Panc1 (cell line): ENCODE measurements around the gene CPT1C. TPM values are rescaled to one million over a fixed set of nuclear protein-coding genes. Genes with fewer than 3 reads are reported as not detected.

ENCODE experiments used
- ATAC-seq: fragments of 200-7000 bp; cut with Tn5 transposase; 2 replicates; pipeline ENCODE4 v1.9.1; 2020; ENCODE audit warnings: mild to moderate bottlenecking, moderate library complexity
- BruUV-seq: library from RNA; stranded (reverse); fragments of 400-500 nt; replicated peaks from 2 replicates; lab custom pipeline; 2021; lab: Mats Ljungman, UMichigan
- CTCF ChIA-PET: fragments of 300-600 bp; sonication (Branson Sonifier 250); formaldehyde crosslinking; loops from one replicate; lab custom pipeline; 2022; ENCODE audit warnings: antibody characterized with exemption; lab: Charles Lee
- POLR2A ChIA-PET: fragments of 300-600 bp; sonication (Branson Sonifier 250); formaldehyde crosslinking; loops from one replicate; lab custom pipeline; 2022; ENCODE audit warnings: antibody characterized with exemption; lab: Charles Lee
- DNase-seq: peaks from one replicate; pipeline ENCODE4 v3.0.0-alpha.2; 2010; ENCODE audit warnings: low read depth, low spot score
- H3K27ac ChIP-seq: 2 replicates; pipeline ENCODE4 v1.5.1; 2011; ENCODE audit warnings: mild to moderate bottlenecking, low read length, inconsistent platforms
- H3K27me3 ChIP-seq: fragments of 200-500 bp; sonication (Bioruptor generic); 2 replicates; pipeline ENCODE4 v1.6.0; 2014; ENCODE audit warnings: low read length, inconsistent platforms; ENCODE audit not compliant: control insufficient read depth, insufficient read depth
- H3K36me3 ChIP-seq: fragments of 200-500 bp; sonication (Bioruptor generic); 2 replicates; pipeline ENCODE4 v1.5.1; 2014; ENCODE audit warnings: inconsistent platforms, mild to moderate bottlenecking, low read length, moderate library complexity; ENCODE audit not compliant: control insufficient read depth, insufficient read depth
- H3K4me1 ChIP-seq: 2 replicates; pipeline ENCODE4 v1.5.1; 2011; ENCODE audit warnings: inconsistent platforms, mild to moderate bottlenecking, low read length, moderate library complexity; ENCODE audit not compliant: control insufficient read depth, insufficient read depth
- H3K4me3 ChIP-seq, 2 experiments: 2 replicates each; pipeline ENCODE4 v1.5.1; 2011 to 2012; ENCODE audit warnings: low read depth in 2 of 2, low read length in 2 of 2, mild to moderate bottlenecking in 2 of 2, inconsistent platforms in 1 of 2, moderate library complexity in 1 of 2
- H3K9me3 ChIP-seq: fragments of 200-500 bp; sonication (Bioruptor generic); 2 replicates; pipeline ENCODE4 v1.5.1; 2014; ENCODE audit warnings: low read depth, mild to moderate bottlenecking, inconsistent platforms, low read length, moderate library complexity; ENCODE audit not compliant: control insufficient read depth, insufficient read depth
- POLR2AphosphoS5 ChIP-seq: IDR thresholded peaks from 2 replicates; pipeline ENCODE4 v1.6.1; 2012; ENCODE audit warnings: mild to moderate bottlenecking, low read depth, low read length, moderate library complexity
- REST ChIP-seq, 2 experiments: IDR thresholded peaks; 2 replicates each; pipeline ENCODE4 v1.6.1; 2011 to 2012; ENCODE audit warnings: low read depth in 2 of 2, control low read depth in 1 of 2, low read length in 1 of 2, mild to moderate bottlenecking in 1 of 2, moderate library complexity in 1 of 2; ENCODE audit not compliant: insufficient read depth in 1 of 2
- SIN3A ChIP-seq: IDR thresholded peaks from 2 replicates; pipeline ENCODE4 v1.6.1; 2012; ENCODE audit warnings: low read depth, mild to moderate bottlenecking, low read length, moderate library complexity, borderline replicate concordance; ENCODE audit not compliant: insufficient read depth
- TCF7L2 ChIP-seq: IDR thresholded peaks from 2 replicates; pipeline ENCODE4 v1.6.1; 2011; ENCODE audit warnings: mild to moderate bottlenecking, low read depth, low read length, inconsistent platforms
- in situ Hi-C: cut with HindIII; loops from 2 replicates; pipeline ENCODE4 v1.10.0; 2016; ENCODE audit warnings: low sequenced_read_pairs, low pct_unique_long_range_greater_than_20kb
- intact Hi-C: fragments of 100-400 bp; cut with micrococcal nuclease; formaldehyde crosslinking; loops from one replicate; pipeline ENCODE4 v1.10.0; 2022; ENCODE audit not compliant: unreplicated experiment
- total RNA-seq: library from RNA; stranded (reverse); gene quantifications from one replicate; pipeline ENCODE4 v1.2.1, GENCODE V29; 2021; ENCODE audit not compliant: unreplicated experiment
- TF ChIP-seq, protein P1 (sequence below): fragments of 450-650 bp; IDR thresholded peaks from 2 replicates; pipeline ENCODE4 v1.5.1; 2017; ENCODE audit warnings: mild to moderate bottlenecking

Gene CPT1C
- total RNA-seq, 1 experiment from 2014 or later, result 0.23 TPM

- no peak for DNase-seq
- in situ Hi-C loops, result no loop called here
- no peaks in the 10 kb centered on the region for H3K4me1 ChIP-seq
- intact Hi-C loops, result no loop called here
- no peak overlapping the region for H3K27ac ChIP-seq
- H3K4me3 ChIP-seq, result no peak overlapping the region
- TF ChIP-seq REST (IDR thresholded peaks at IDR 0.05; ENCODE audit: insufficient read depth in 1 of 2, low read depth in 2 of 2, low read length in 1 of 2), result no peak
- TF ChIP-seq POLR2AphosphoS5, result no peak
- no peak for TF ChIP-seq SIN3A
- CTCF ChIA-PET, result no interaction called here
- no peak for ATAC-seq
- POLR2A ChIA-PET, result no interaction called here
- H3K9me3 ChIP-seq, result no peaks in the 10 kb centered on the region
- no peaks in the 10 kb centered on the region for H3K27me3 ChIP-seq
- H3K36me3 ChIP-seq, result no peaks in the 10 kb centered on the region
- no TSS peak for BruUV-seq
These were observed 36.3 kb upstream of the CPT1C start for GRCh38 chr19:49654581-49654980.

- in situ Hi-C loops, result no loop called here
- H3K4me3 ChIP-seq, result no peak overlapping the region
- no peaks in the 10 kb centered on the region for H3K36me3 ChIP-seq
- DNase-seq (no peak), ATAC-seq (no peak)
- H3K4me1 ChIP-seq, result no peaks in the 10 kb centered on the region
- BruUV-seq, result no TSS peak
- no peaks in the 10 kb centered on the region for H3K27me3 ChIP-seq
- CTCF ChIA-PET, result no interaction called here
- intact Hi-C loops, result no loop called here
- no peaks in the 10 kb centered on the region for H3K9me3 ChIP-seq
- POLR2A ChIA-PET, result interaction anchor here (0.5 to 1.2 kb wide), 2 partner anchors 12 to 14 kb away, joined by 3 read pairs; partner anchors contain the start of gene SCAF1
- H3K27ac ChIP-seq, result no peak overlapping the region
- TF ChIP-seq, protein P1, sequence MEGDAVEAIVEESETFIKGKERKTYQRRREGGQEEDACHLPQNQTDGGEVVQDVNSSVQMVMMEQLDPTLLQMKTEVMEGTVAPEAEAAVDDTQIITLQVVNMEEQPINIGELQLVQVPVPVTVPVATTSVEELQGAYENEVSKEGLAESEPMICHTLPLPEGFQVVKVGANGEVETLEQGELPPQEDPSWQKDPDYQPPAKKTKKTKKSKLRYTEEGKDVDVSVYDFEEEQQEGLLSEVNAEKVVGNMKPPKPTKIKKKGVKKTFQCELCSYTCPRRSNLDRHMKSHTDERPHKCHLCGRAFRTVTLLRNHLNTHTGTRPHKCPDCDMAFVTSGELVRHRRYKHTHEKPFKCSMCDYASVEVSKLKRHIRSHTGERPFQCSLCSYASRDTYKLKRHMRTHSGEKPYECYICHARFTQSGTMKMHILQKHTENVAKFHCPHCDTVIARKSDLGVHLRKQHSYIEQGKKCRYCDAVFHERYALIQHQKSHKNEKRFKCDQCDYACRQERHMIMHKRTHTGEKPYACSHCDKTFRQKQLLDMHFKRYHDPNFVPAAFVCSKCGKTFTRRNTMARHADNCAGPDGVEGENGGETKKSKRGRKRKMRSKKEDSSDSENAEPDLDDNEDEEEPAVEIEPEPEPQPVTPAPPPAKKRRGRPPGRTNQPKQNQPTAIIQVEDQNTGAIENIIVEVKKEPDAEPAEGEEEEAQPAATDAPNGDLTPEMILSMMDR, result no peak
- TF ChIP-seq TCF7L2 (no peak), REST (IDR thresholded peaks at IDR 0.05; ENCODE audit: insufficient read depth in 1 of 2, low read depth in 2 of 2, low read length in 1 of 2) (no peak), SIN3A (no peak), POLR2AphosphoS5 (no peak)
These were observed 35.1 kb upstream of the CPT1C start for GRCh38 chr19:49655570-49656455.
